Gastroesophageal sphincter (tissue), 3 donors: Measurements from ENCODE around the gene C20orf144.

Experiments
- CTCF ChIP-seq, 4 experiments: fragments of 200-600 bp in 2 of 4; fragments of 450-650 bp in 2 of 4; sonication (generic) in 1 of 4; IDR thresholded peaks; one replicate each; pipeline ENCODE4 v1.5.1; 2017 to 2019; ENCODE audit warnings: antibody characterized with exemption in 4 of 4, mild to moderate bottlenecking in 2 of 4, moderate library complexity in 2 of 4
- POLR2AphosphoS5 ChIP-seq: sonication (generic); formaldehyde crosslinking; IDR thresholded peaks from one replicate; pipeline ENCODE4 v1.6.1; 2017; ENCODE audit warnings: antibody characterized with exemption

DNA sequence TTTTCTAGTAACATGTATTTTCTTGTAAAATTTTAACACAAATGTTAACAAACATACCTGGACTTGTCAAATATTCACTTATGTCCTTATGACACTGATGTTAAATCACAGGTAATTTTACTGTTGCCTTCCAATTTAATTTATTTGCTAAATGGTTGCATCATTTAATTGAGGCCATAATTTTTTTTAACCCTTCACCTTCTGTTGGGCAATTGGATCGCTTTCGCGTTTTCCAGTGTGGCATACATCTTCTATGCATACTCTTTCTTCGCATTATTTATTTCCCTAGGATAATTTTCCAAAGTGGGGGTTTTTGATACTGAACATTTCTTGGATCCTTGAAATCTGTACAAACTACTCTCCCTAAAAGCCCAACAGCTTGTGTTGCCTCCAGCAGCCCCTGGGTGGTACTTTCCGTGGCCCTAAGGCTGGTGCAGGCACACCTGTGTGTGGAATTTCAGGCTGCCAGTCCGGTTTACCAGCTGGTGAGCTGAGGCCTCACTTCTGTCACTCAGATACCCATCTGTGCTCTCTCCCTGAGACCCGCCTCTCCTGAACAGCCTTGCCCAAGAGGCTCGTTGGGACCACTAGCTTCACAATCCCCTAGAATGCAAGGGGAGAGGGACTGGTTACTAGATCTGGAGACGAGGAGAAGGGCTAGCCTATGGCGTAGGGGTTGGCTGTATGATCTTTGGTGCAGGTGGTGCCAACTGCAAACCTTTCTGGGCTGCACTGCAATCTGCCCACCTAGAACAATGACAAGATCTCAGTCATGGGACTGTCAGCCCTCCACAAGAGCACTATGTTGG lies 11.2 kb upstream of the C20orf144 start:
- TF ChIP-seq POLR2AphosphoS5: no peak
- TF ChIP-seq CTCF (IDR thresholded peaks at IDR 0.05): no peak
